Keratinocyte (primary cell): ENCODE results near the gene SLC35F2. TPM values are rescaled to one million over a fixed set of nuclear protein-coding genes. Genes with fewer than 3 reads are reported as not detected.
"Not testable (repeated sequence)": the region's sequence is repeated elsewhere in the genome, so short reads cannot be mapped to it uniquely, and the experiment has no call there.

Experiments
- DNase-seq: peaks from one replicate; pipeline ENCODE4 v3.0.0-alpha.2; 2011; ENCODE audit warnings: low read depth, missing footprints, low spot score
- FAIRE-seq: peaks from 2 replicates; lab custom pipeline; 2011; peaks lifted over from hg19 to GRCh38; lab: Jason Lieb, UNC
- H2AFZ ChIP-seq: 2 replicates; pipeline ENCODE4 v1.6.0; 2012; ENCODE audit warnings: low read length, control low read depth, inconsistent platforms; ENCODE audit not compliant: control insufficient read depth
- H3K27ac ChIP-seq: 2 replicates; pipeline ENCODE4 v1.5.1; 2011; ENCODE audit warnings: low read length; ENCODE audit not compliant: control insufficient read depth, insufficient read depth
- H3K27me3 ChIP-seq: 3 replicates; pipeline ENCODE4 v1.6.0; 2011; ENCODE audit warnings: low read length; ENCODE audit not compliant: control insufficient read depth, insufficient read depth; ENCODE audit errors: extremely low read depth
- H3K36me3 ChIP-seq, 2 experiments: 2 replicates in 1 of 2; 3 replicates in 1 of 2; pipeline ENCODE4 v1.5.1; 2011; ENCODE audit warnings: low read length in 2 of 2, mild to moderate bottlenecking in 1 of 2; ENCODE audit not compliant: control insufficient read depth in 2 of 2, insufficient read depth in 2 of 2; ENCODE audit errors: extremely low read depth in 1 of 2
- H3K4me1 ChIP-seq: 3 replicates; pipeline ENCODE4 v1.5.1; 2011; ENCODE audit warnings: low read length; ENCODE audit not compliant: control insufficient read depth, insufficient read depth; ENCODE audit errors: extremely low read depth
- H3K4me2 ChIP-seq: 3 replicates; pipeline ENCODE4 v1.6.0; 2011; ENCODE audit warnings: low read depth, low read length; ENCODE audit not compliant: control insufficient read depth, insufficient read depth; ENCODE audit errors: extremely low read depth
- H3K4me3 ChIP-seq, 3 experiments: fragments of 200-600 bp in 1 of 3; sonication (generic) in 1 of 3; 2 replicates in 2 of 3; 3 replicates in 1 of 3; pipeline ENCODE4 v1.5.1; 2011 to 2016; ENCODE audit warnings: low read length in 3 of 3, mild to moderate bottlenecking in 3 of 3, control low read depth in 2 of 3, inconsistent platforms in 1 of 3, low read depth in 1 of 3, mixed read lengths in 1 of 3, mixed run types in 1 of 3, moderate library complexity in 1 of 3; ENCODE audit not compliant: control insufficient read depth in 2 of 3, insufficient read depth in 2 of 3; ENCODE audit errors: extremely low read depth in 1 of 3
- H3K79me2 ChIP-seq: 2 replicates; pipeline ENCODE4 v1.6.0; 2012; ENCODE audit warnings: low read length; ENCODE audit not compliant: control insufficient read depth, insufficient read depth
- H3K9ac ChIP-seq: 3 replicates; pipeline ENCODE4 v1.6.0; 2011; ENCODE audit warnings: low read length; ENCODE audit not compliant: control insufficient read depth, insufficient read depth; ENCODE audit errors: extremely low read depth
- H3K9me1 ChIP-seq: 3 replicates; pipeline ENCODE4 v1.6.0; 2011; ENCODE audit warnings: low read length; ENCODE audit not compliant: control insufficient read depth, insufficient read depth; ENCODE audit errors: extremely low read depth
- H3K9me3 ChIP-seq: 2 replicates; pipeline ENCODE4 v1.5.1; 2012; ENCODE audit warnings: low read depth, low read length; ENCODE audit not compliant: control insufficient read depth
- H4K20me1 ChIP-seq: 3 replicates; pipeline ENCODE4 v1.6.0; 2011; ENCODE audit warnings: low read length; ENCODE audit not compliant: control insufficient read depth, insufficient read depth; ENCODE audit errors: extremely low read depth
- CTCF ChIP-seq, 3 experiments: IDR thresholded peaks in 1 of 3; conservative IDR thresholded peaks in 1 of 3; optimal IDR thresholded peaks in 1 of 3; 2 replicates in 2 of 3; 3 replicates in 1 of 3; pipeline versions ENCODE3 to v1.5.1; 2011; ENCODE audit warnings: low read length in 3 of 3, mild to moderate bottlenecking in 3 of 3, moderate library complexity in 2 of 3, control low read depth in 1 of 3, inconsistent platforms in 1 of 3; ENCODE audit not compliant: insufficient read depth in 2 of 3; ENCODE audit errors: extremely low read depth in 1 of 3
- EZH2 ChIP-seq: IDR thresholded peaks from one replicate; pipeline ENCODE4 v1.6.1; 2012; ENCODE audit warnings: inconsistent platforms, mild to moderate bottlenecking, low read length, moderate library complexity
- dilution Hi-C: fragments of 300-500 bp; cut with MboI; formaldehyde crosslinking; loops from one replicate; pipeline ENCODE4 v1.7.0; 2020; ENCODE audit warnings: low sequenced_read_pairs; ENCODE audit not compliant: extremely low pct_ligation_motif_present
- polyA plus RNA-seq, 5 experiments: library from polyadenylated mRNA; depleted of rRNA in 3 of 5; stranded (reverse) in 3 of 5; stranded (forward) in 1 of 5; unstranded in 1 of 5; fragments of >200 nt; gene quantifications; 1 replicate in 1 of 5; 2 replicates in 3 of 5; 3 replicates in 1 of 5; pipeline versions ENCODE4 v1.2.1 to v1.2.3, GENCODE V29; 2011 to 2012; ENCODE audit warnings: missing spikeins in 2 of 5, low read depth in 1 of 5, low replicate concordance in 1 of 5

SLC35F2 gene
- polyA plus RNA-seq, 1 donor (not counting 4 experiments of a cell fraction or from before 2014, with no cell fraction given) = 47.2 TPM

GRCh38 chr11:107898270-107898669, 39.7 kb upstream of the SLC35F2 start:
- no peak for TF ChIP-seq EZH2
- peak; percentile 57 to 72 (median 59) for TF ChIP-seq CTCF (optimal IDR thresholded peaks at IDR 0.05 in 1 of 3, IDR thresholded peaks at IDR 0.05 in 1 of 3, conservative IDR thresholded peaks at IDR 0.05 in 1 of 3; ENCODE audit: extremely low read depth in 1 of 3, insufficient read depth in 2 of 3, low read length in 3 of 3)
- Histone ChIP-seq H3K4me2 (no peak overlapping the region), H3K27me3 (no peaks in the 10 kb centered on the region), H2AFZ (no peak overlapping the region), H4K20me1 (no peaks in the 10 kb centered on the region), H3K79me2 (no peaks in the 10 kb centered on the region), H3K4me1 (peaks cover 4% of the 10 kb centered on the region), H3K9me1 (no peaks in the 10 kb centered on the region), H3K27ac (no peak overlapping the region), H3K9ac (no peak overlapping the region), H3K4me3 (no peak overlapping the region), H3K36me3 (no peaks in the 10 kb centered on the region), H3K9me3 (no peaks in the 10 kb centered on the region)
- dilution Hi-C loops = no loop called here
- FAIRE-seq (peak; percentile 83), DNase-seq (no peak)

- no peak for FAIRE-seq
- dilution Hi-C loops = no loop called here
- H3K79me2 ChIP-seq = no peaks in the 10 kb centered on the region
Observed at GRCh38 chr11:107882095-107882820, 23.7 kb upstream of the SLC35F2 start.

GRCh38 chr11:107881471-107881870, 22.9 kb upstream of the SLC35F2 start:
- not testable (repeated sequence) for DNase-seq, H4K20me1 ChIP-seq, H3K9me3 ChIP-seq

More at GRCh38 chr11:107882095-107882820, 23.7 kb upstream of the SLC35F2 start:
- Histone ChIP-seq H4K20me1 (no peaks in the 10 kb centered on the region), H3K36me3 (no peaks in the 10 kb centered on the region), H3K4me1 (no peaks in the 10 kb centered on the region), H3K27me3 (no peaks in the 10 kb centered on the region), H3K9me3 (no peaks in the 10 kb centered on the region), H3K9me1 (no peaks in the 10 kb centered on the region), H3K4me3 (no peak overlapping the region), H3K4me2 (no peak overlapping the region), H3K27ac (no peak overlapping the region), H3K9ac (no peak overlapping the region), H2AFZ (no peak overlapping the region)
- no peak for DNase-seq
- no peak for TF ChIP-seq EZH2
- no peak for TF ChIP-seq CTCF (optimal IDR thresholded peaks at IDR 0.05 in 1 of 3, IDR thresholded peaks at IDR 0.05 in 1 of 3, conservative IDR thresholded peaks at IDR 0.05 in 1 of 3; ENCODE audit: extremely low read depth in 1 of 3, insufficient read depth in 2 of 3, low read length in 3 of 3)

More at GRCh38 chr11:107881471-107881870, 22.9 kb upstream of the SLC35F2 start:
- H3K4me2 ChIP-seq, H3K4me1 ChIP-seq, H3K79me2 ChIP-seq, H3K9ac ChIP-seq, H3K9me1 ChIP-seq, H2AFZ ChIP-seq, H3K4me3 ChIP-seq, dilution Hi-C loops, H3K27ac ChIP-seq, H3K27me3 ChIP-seq, H3K36me3 ChIP-seq, FAIRE-seq: not testable (repeated sequence)
